Mesothelial cell of epicardium (in vitro differentiated cells): Measurements from ENCODE around the gene SMIM45.

Experiments
- DNase-seq, 2 experiments: peaks; one replicate each; pipeline ENCODE4 v3.0.0; 2021; ENCODE audit warnings: low spot score in 2 of 2; ENCODE audit not compliant: unreplicated experiment in 2 of 2
- H3K27ac Mint-ChIP-seq: 2 replicates; pipeline ENCODE4 v1.8.0; 2021; ENCODE audit warnings: mixed read lengths
- H3K27me3 Mint-ChIP-seq: 2 replicates; pipeline ENCODE4 v1.8.0; 2021; ENCODE audit warnings: low read depth, mixed read lengths
- H3K36me3 Mint-ChIP-seq: 2 replicates; pipeline ENCODE4 v1.8.0; 2021; ENCODE audit warnings: mixed read lengths
- H3K4me1 Mint-ChIP-seq: 2 replicates; pipeline ENCODE4 v1.8.0; 2021; ENCODE audit warnings: mixed read lengths
- H3K4me3 Mint-ChIP-seq: 2 replicates; pipeline ENCODE4 v1.8.0; 2021; ENCODE audit warnings: mild to moderate bottlenecking, moderate library complexity, mixed read lengths
- H3K9me3 Mint-ChIP-seq: 2 replicates; pipeline ENCODE4 v1.8.0; 2021; ENCODE audit warnings: mixed read lengths
- CTCF ChIP-seq: fragments of 200-600 bp; sonication (generic); IDR thresholded peaks from one replicate; pipeline ENCODE4 v1.5.0; 2021; ENCODE audit warnings: antibody characterized with exemption; ENCODE audit not compliant: unreplicated experiment

Gene SMIM45

GRCh38 chr22:41975299-41976069, 23.5 kb downstream of the SMIM45 start:
- Mint-ChIP-seq H3K27me3 (peaks cover 71% of the 10 kb centered on the region), H3K9me3 (no peaks in the 10 kb centered on the region), H3K27ac (no peak overlapping the region), H3K4me1 (peaks cover 9% of the 10 kb centered on the region), H3K36me3 (no peaks in the 10 kb centered on the region), H3K4me3 (peak overlapping the region; percentile 60)
- TF ChIP-seq CTCF = no peak
- DNase-seq = no peak

- H3K27me3 Mint-ChIP-seq = peaks cover 66% of the 10 kb centered on the region
- no peak for TF ChIP-seq CTCF
- peak; percentile 45 to 57 for DNase-seq
- H3K4me1 Mint-ChIP-seq = peaks cover 9% of the 10 kb centered on the region
- no peaks in the 10 kb centered on the region for H3K9me3 Mint-ChIP-seq
- no peaks in the 10 kb centered on the region for H3K36me3 Mint-ChIP-seq
- peak overlapping the region; percentile 60 for H3K4me3 Mint-ChIP-seq
- H3K27ac Mint-ChIP-seq = no peak overlapping the region
Measured at GRCh38 chr22:41976070-41976901, 24.3 kb downstream of the SMIM45 start.

GRCh38 chr22:41976961-41977566, 25.1 kb downstream of the SMIM45 start:
- Mint-ChIP-seq H3K36me3 (no peaks in the 10 kb centered on the region), H3K4me3 (peak overlapping the region; percentile 59), H3K27me3 (peaks cover 64% of the 10 kb centered on the region), H3K9me3 (no peaks in the 10 kb centered on the region), H3K27ac (no peak overlapping the region), H3K4me1 (peaks cover 9% of the 10 kb centered on the region)
- DNase-seq = no peak
- no peak for TF ChIP-seq CTCF

GRCh38 chr22:41978732-41979131, 26.8 kb downstream of the SMIM45 start:
- Mint-ChIP-seq H3K27me3 (peaks cover 53% of the 10 kb centered on the region), H3K27ac (no peak overlapping the region), H3K36me3 (no peaks in the 10 kb centered on the region), H3K9me3 (no peaks in the 10 kb centered on the region), H3K4me3 (no peak overlapping the region), H3K4me1 (peaks cover 9% of the 10 kb centered on the region)
- no peak for DNase-seq
- no peak for TF ChIP-seq CTCF

GRCh38 chr22:41979423-41980250, 27.7 kb downstream of the SMIM45 start:
- H3K4me1 Mint-ChIP-seq = peaks cover 9% of the 10 kb centered on the region
- no peak overlapping the region for H3K27ac Mint-ChIP-seq
- no peak overlapping the region for H3K4me3 Mint-ChIP-seq
- no peaks in the 10 kb centered on the region for H3K9me3 Mint-ChIP-seq
- H3K36me3 Mint-ChIP-seq = no peaks in the 10 kb centered on the region
- H3K27me3 Mint-ChIP-seq = peaks cover 46% of the 10 kb centered on the region
- no peak for TF ChIP-seq CTCF
- no peak for DNase-seq
